A549 (cell line): ENCODE data around the gene BTG1. TPM values are rescaled to one million over a fixed set of nuclear protein-coding genes. Genes with fewer than 3 reads are reported as not detected.

Source experiments
- ATAC-seq, 2 experiments: fragments of 200-7000 bp in 1 of 2; fragments of >200 bp in 1 of 2; cut with Nextera tagmentation in 1 of 2; cut with Tn5 transposase in 1 of 2; 3 replicates each; pipeline versions ENCODE4 v1.8.0 to v1.9.1; 2018 to 2020; ENCODE audit warnings: mild to moderate bottlenecking in 1 of 2, moderate library complexity in 1 of 2
- CTCF ChIA-PET: fragments of 300-600 bp; sonication (Branson Sonifier 250); formaldehyde crosslinking; extraction: SDS; loops from one replicate; lab custom pipeline; 2021; ENCODE audit warnings: antibody characterized with exemption, inconsistent platforms; lab: Yijun Ruan, JAX
- POLR2A ChIA-PET: fragments of 350-600 bp; formaldehyde crosslinking; extraction: SDS; loops from one replicate; lab custom pipeline; 2021; ENCODE audit warnings: antibody characterized with exemption, inconsistent platforms; lab: Yijun Ruan, JAX
- DNase-seq, 2 experiments: peaks; one replicate each; pipeline versions ENCODE4 v3.0.0 to v3.0.0-alpha.2; 2011 to 2016; ENCODE audit warnings: low read depth in 1 of 2, low spot score in 1 of 2
- FAIRE-seq: peaks from 2 replicates; lab custom pipeline; 2011; peaks lifted over from hg19 to GRCh38; lab: Jason Lieb, UNC
- H3K27ac ChIP-seq, 2 experiments: fragments of >200 bp; sonication (Bioruptor Twin); formaldehyde crosslinking; 3 replicates each; pipeline ENCODE4 v1.5.1; 2016 to 2017
- H3K4me1 ChIP-seq: fragments of >200 bp; sonication (Bioruptor Twin); formaldehyde crosslinking; 3 replicates; pipeline ENCODE4 v1.6.1; 2016
- H3K4me2 ChIP-seq: fragments of >200 bp; sonication (Bioruptor Twin); formaldehyde crosslinking; 3 replicates; pipeline ENCODE4 v1.6.1; 2016
- H3K4me3 ChIP-seq: fragments of >200 bp; sonication (Bioruptor Twin); formaldehyde crosslinking; 3 replicates; pipeline ENCODE4 v1.5.1; 2016
- H3K9me3 ChIP-seq: fragments of >200 bp; sonication (Bioruptor Twin); formaldehyde crosslinking; 3 replicates; pipeline ENCODE4 v1.6.1; 2016
- BHLHE40 ChIP-seq: IDR thresholded peaks from 2 replicates; pipeline ENCODE4 v1.6.1; 2012; ENCODE audit warnings: low read depth, low read length, inconsistent platforms
- CBX8 ChIP-seq: fragments of 200-600 bp; sonication (generic); IDR thresholded peaks from 2 replicates; pipeline ENCODE4 v1.6.1; 2016
- CEBPB ChIP-seq, 2 experiments: fragments of >200 bp in 1 of 2; sonication (Bioruptor Twin) in 1 of 2; formaldehyde crosslinking in 1 of 2; IDR thresholded peaks; 2 replicates each; pipeline ENCODE4 v1.6.1; 2012 to 2016
- EP300 ChIP-seq, 2 experiments: fragments of >200 bp; sonication (Bioruptor Twin); formaldehyde crosslinking; IDR thresholded peaks; 2 replicates in 1 of 2; 3 replicates in 1 of 2; pipeline ENCODE4 v1.6.1; 2016 to 2017
- ESRRA ChIP-seq: fragments of 150-350 bp; IDR thresholded peaks from 2 replicates; pipeline ENCODE4 v1.6.1; 2014; ENCODE audit warnings: mild to moderate bottlenecking, low read length, borderline replicate concordance
- FOSB ChIP-seq: fragments of 250-450 bp; sonication (Bioruptor Pico); IDR thresholded peaks from 2 replicates; pipeline ENCODE4 v1.5.0; 2020; ENCODE audit warnings: mild to moderate bottlenecking, moderate library complexity
- GATA3 ChIP-seq: IDR thresholded peaks from 2 replicates; pipeline ENCODE4 v1.6.1; 2012; ENCODE audit warnings: borderline replicate concordance
- HDAC2 ChIP-seq: fragments of 200-600 bp; sonication (generic); IDR thresholded peaks from 2 replicates; pipeline ENCODE4 v1.6.1; 2016
- HEYL ChIP-seq: fragments of 250-450 bp; sonication (Bioruptor Pico); IDR thresholded peaks from 2 replicates; pipeline ENCODE4 v1.8.0; 2021; ENCODE audit warnings: mild to moderate bottlenecking, moderate library complexity
- HOXA7 ChIP-seq: fragments of 250-450 bp; sonication (Bioruptor Pico); IDR thresholded peaks from 2 replicates; pipeline ENCODE4 v1.5.0; 2020; ENCODE audit warnings: mild to moderate bottlenecking, moderate library complexity
- MAFK ChIP-seq: fragments of 450-650 bp; IDR thresholded peaks from 2 replicates; pipeline ENCODE4 v1.6.1; 2014; ENCODE audit not compliant: partially characterized antibody
- MYC ChIP-seq: IDR thresholded peaks from 2 replicates; pipeline ENCODE4 v1.6.1; 2012; ENCODE audit warnings: mild to moderate bottlenecking, inconsistent platforms, low read length, improper control_type of control experiment, borderline replicate concordance
- NPAS2 ChIP-seq: fragments of 250-450 bp; sonication (Bioruptor Pico); IDR thresholded peaks from 2 replicates; pipeline ENCODE4 v1.8.0; 2022; ENCODE audit warnings: mild to moderate bottlenecking, moderate library complexity, borderline replicate concordance
- PHF8 ChIP-seq: fragments of 200-600 bp; sonication (generic); IDR thresholded peaks from 2 replicates; pipeline ENCODE4 v1.6.1; 2016; ENCODE audit warnings: low read depth, mild to moderate bottlenecking, antibody characterized with exemption, moderate library complexity, borderline replicate concordance
- POLR2AphosphoS2 ChIP-seq: conservative IDR thresholded peaks from 2 replicates; pipeline ENCODE4 v1.6.1; 2012; ENCODE audit warnings: low read length, improper control_type of control experiment, inconsistent platforms
- RARB ChIP-seq: fragments of 250-450 bp; sonication (Bioruptor Pico); IDR thresholded peaks from 2 replicates; pipeline ENCODE4 v1.8.0; 2021; ENCODE audit warnings: mild to moderate bottlenecking, moderate library complexity
- RCOR1 ChIP-seq: fragments of 150-350 bp; IDR thresholded peaks from 2 replicates; pipeline ENCODE4 v1.6.1; 2014; ENCODE audit warnings: antibody characterized with exemption, low read length, low read depth
- RFX5 ChIP-seq: fragments of 450-650 bp; IDR thresholded peaks from 2 replicates; pipeline ENCODE4 v1.7.1; 2014; ENCODE audit warnings: antibody characterized with exemption, mild to moderate bottlenecking, moderate library complexity
- SREBF2 ChIP-seq: fragments of 450-650 bp; IDR thresholded peaks from 2 replicates; pipeline ENCODE4 v1.6.1; 2014; ENCODE audit warnings: mild to moderate bottlenecking, moderate library complexity
- TFCP2L1 ChIP-seq: fragments of 250-450 bp; sonication (Bioruptor Pico); IDR thresholded peaks from 2 replicates; pipeline ENCODE4 v1.5.0; 2021; ENCODE audit warnings: mild to moderate bottlenecking
- WGBS: methylation state at CpG from one replicate; pipeline ENCODE4 v1.1.6; 2017; ENCODE audit errors: missing lambda C conversion rate; 5-methylcytosine and 5-hydroxymethylcytosine counted together
- polyA plus RNA-seq, 4 experiments: library from polyadenylated mRNA; depleted of rRNA in 3 of 4; stranded (reverse); fragments of >200 nt; fragmentation: RNase III in 1 of 4; extraction: RNeasy Plus Mini Kit Qiagen cat#74134 plus additional on column Dnase treatment in 1 of 4; gene quantifications; 2 replicates in 3 of 4; 3 replicates in 1 of 4; pipeline ENCODE4 v1.2.3, GENCODE V29; 2011 to 2017
- TF ChIP-seq, protein P1 (sequence below): fragments of >200 bp; sonication (Bioruptor Twin); formaldehyde crosslinking; IDR thresholded peaks from 2 replicates; pipeline ENCODE4 v1.6.1; 2016
- TF ChIP-seq, protein P2 (sequence below): fragments of 450-650 bp; IDR thresholded peaks from 2 replicates; pipeline ENCODE4 v1.6.1; 2014; ENCODE audit warnings: antibody characterized with exemption
- TF ChIP-seq, protein P3 (sequence below): IDR thresholded peaks from 2 replicates; pipeline ENCODE4 v1.6.1; 2012; ENCODE audit warnings: low read depth, borderline replicate concordance
- TF ChIP-seq, protein P4 (sequence below): fragments of >200 bp; sonication (Bioruptor Twin); formaldehyde crosslinking; IDR thresholded peaks from 3 replicates; pipeline ENCODE4 v1.6.1; 2016
- TF ChIP-seq, protein P5 (sequence below): IDR thresholded peaks from 2 replicates; pipeline ENCODE4 v1.6.1; 2012

Gene BTG1
- polyA plus RNA-seq, 2 of the 4 experiments (the other 2 are of a cell fraction): 29.4 to 138 TPM

DNA sequence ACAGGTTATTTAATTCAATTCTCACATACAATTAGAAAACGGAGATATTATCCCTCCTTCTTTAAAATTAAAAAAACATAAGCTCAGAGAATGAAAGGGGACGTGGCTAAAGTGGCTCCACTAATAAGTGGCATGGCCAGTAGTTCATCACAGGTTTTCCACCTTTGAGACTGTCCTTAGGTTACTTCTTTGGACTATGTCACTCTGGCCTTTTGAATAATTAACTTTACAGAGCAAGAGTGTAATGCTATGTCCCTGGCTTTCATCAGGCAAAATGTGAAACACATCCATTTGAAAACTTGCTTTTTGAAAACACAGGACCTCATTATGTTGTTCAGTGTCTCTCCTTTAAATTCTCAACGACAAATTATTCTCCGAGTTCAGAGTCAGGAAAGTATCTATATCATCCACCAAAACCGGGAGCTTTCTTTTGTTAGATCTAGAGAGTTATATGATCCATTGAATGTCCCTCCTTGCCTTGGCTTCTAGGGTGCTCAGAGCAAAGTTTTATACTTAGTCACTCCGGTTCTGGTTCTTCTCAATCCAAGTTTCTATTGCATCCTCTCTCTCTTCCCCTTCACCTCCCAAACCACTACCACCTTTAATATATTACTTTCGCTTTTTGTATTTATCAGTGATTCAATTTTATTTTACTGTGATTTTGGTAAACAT is 43.0 kb upstream of the BTG1 start:
- no peak overlapping the region for H3K27ac ChIP-seq
- no peak for DNase-seq
- ATAC-seq: no peak
- FAIRE-seq: no peak
- no peak overlapping the region for H3K4me2 ChIP-seq
- no peaks in the 10 kb centered on the region for H3K9me3 ChIP-seq
- no peak for TF ChIP-seq RARB
- no peak for TF ChIP-seq TFCP2L1 (CRISPR knock-in tag)
- TF ChIP-seq CBX8: no peak
- TF ChIP-seq, protein P1, sequence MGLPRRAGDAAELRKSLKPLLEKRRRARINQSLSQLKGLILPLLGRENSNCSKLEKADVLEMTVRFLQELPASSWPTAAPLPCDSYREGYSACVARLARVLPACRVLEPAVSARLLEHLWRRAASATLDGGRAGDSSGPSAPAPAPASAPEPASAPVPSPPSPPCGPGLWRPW: no peak
- TF ChIP-seq FOSB (CRISPR knock-in tag): no peak
- TF ChIP-seq POLR2AphosphoS2: no peak
- TF ChIP-seq HDAC2: no peak
- no peak for TF ChIP-seq MYC
- TF ChIP-seq PHF8: no peak
- no peak for TF ChIP-seq RCOR1
- TF ChIP-seq, protein P2, sequence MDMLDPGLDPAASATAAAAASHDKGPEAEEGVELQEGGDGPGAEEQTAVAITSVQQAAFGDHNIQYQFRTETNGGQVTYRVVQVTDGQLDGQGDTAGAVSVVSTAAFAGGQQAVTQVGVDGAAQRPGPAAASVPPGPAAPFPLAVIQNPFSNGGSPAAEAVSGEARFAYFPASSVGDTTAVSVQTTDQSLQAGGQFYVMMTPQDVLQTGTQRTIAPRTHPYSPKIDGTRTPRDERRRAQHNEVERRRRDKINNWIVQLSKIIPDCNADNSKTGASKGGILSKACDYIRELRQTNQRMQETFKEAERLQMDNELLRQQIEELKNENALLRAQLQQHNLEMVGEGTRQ: no peak
- no peak for TF ChIP-seq HEYL (CRISPR knock-in tag)
- POLR2A ChIA-PET: no interaction called here
- 77% methylated on average over 7 of the region's 7 CpGs for WGBS
- CTCF ChIA-PET: no interaction called here
- no peak overlapping the region for H3K4me3 ChIP-seq
- no peaks in the 10 kb centered on the region for H3K4me1 ChIP-seq

DNA sequence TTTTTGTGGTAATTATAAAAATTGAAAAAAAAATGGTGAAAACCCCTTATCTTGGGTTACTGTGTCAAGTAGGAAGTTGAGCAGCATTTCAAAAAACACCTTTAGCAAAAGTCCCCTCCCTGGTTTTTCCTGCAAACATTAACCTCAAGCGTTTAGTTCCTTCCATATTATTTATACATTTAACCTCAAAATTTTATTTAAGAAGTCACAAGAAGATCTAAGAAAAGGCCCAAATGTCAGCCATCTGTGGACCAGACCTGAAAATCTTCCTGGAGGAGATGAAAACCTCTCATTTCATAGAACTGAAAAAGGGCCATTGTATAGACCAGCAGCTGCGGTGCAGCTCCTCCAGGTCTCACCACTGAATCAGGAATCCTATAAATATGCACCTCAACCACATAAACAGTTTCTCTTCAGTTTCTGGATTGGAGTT is 40.4 kb upstream of the BTG1 start:
- CTCF ChIA-PET: no interaction called here
- ATAC-seq (no peak), FAIRE-seq (no peak), DNase-seq (no peak)
- 89% methylated on average over 2 of the region's 2 CpGs for WGBS
- Histone ChIP-seq H3K4me2 (no peak overlapping the region), H3K9me3 (no peaks in the 10 kb centered on the region), H3K4me1 (no peaks in the 10 kb centered on the region), H3K4me3 (no peak overlapping the region), H3K27ac (no peak overlapping the region)
- TF ChIP-seq EP300 (IDR thresholded peaks at IDR 0.05) (no peak), RCOR1 (no peak), CEBPB (IDR thresholded peaks at IDR 0.05) (no peak), HDAC2 (no peak), MAFK (no peak), HEYL (CRISPR knock-in tag) (no peak), POLR2AphosphoS2 (no peak), NPAS2 (no peak), RFX5 (no peak), TFCP2L1 (CRISPR knock-in tag) (no peak), BHLHE40 (no peak), MYC (no peak), ESRRA (no peak), GATA3 (no peak), SREBF2 (no peak), HOXA7 (CRISPR knock-in tag) (no peak)
- TF ChIP-seq, protein P3, sequence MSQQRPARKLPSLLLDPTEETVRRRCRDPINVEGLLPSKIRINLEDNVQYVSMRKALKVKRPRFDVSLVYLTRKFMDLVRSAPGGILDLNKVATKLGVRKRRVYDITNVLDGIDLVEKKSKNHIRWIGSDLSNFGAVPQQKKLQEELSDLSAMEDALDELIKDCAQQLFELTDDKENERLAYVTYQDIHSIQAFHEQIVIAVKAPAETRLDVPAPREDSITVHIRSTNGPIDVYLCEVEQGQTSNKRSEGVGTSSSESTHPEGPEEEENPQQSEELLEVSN: no peak
- TF ChIP-seq, protein P4, sequence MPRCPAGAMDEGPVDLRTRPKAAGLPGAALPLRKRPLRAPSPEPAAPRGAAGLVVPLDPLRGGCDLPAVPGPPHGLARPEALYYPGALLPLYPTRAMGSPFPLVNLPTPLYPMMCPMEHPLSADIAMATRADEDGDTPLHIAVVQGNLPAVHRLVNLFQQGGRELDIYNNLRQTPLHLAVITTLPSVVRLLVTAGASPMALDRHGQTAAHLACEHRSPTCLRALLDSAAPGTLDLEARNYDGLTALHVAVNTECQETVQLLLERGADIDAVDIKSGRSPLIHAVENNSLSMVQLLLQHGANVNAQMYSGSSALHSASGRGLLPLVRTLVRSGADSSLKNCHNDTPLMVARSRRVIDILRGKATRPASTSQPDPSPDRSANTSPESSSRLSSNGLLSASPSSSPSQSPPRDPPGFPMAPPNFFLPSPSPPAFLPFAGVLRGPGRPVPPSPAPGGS: no peak
- TF ChIP-seq, protein P5, sequence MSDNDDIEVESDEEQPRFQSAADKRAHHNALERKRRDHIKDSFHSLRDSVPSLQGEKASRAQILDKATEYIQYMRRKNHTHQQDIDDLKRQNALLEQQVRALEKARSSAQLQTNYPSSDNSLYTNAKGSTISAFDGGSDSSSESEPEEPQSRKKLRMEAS: no peak
- POLR2A ChIA-PET: no interaction called here
